Neural progenitor cell (in vitro differentiated cells): Measurements from ENCODE around the gene TRMT5. TPM values are rescaled to one million over a fixed set of nuclear protein-coding genes. Genes with fewer than 3 reads are reported as not detected.

Source experiments
- DNase-seq: peaks from one replicate; pipeline ENCODE4 v3.0.0-alpha.2; 2016; ENCODE audit warnings: low spot score
- H2AFZ ChIP-seq: fragments of 200-600 bp; sonication (generic); replicated peaks from 2 replicates; pipeline ENCODE4 v1.6.1; 2016; ENCODE audit warnings: antibody characterized with exemption
- H3F3A ChIP-seq: fragments of 200-600 bp; sonication (generic); 2 replicates; pipeline ENCODE4 v1.6.1; 2016; ENCODE audit warnings: antibody characterized with exemption, low read depth
- H3K27ac ChIP-seq: fragments of 200-600 bp; sonication (generic); 2 replicates; pipeline ENCODE4 v1.5.1; 2016; ENCODE audit warnings: mild to moderate bottlenecking
- H3K27me3 ChIP-seq: fragments of 200-600 bp; sonication (generic); 2 replicates; pipeline ENCODE4 v1.6.1; 2016; ENCODE audit warnings: mild to moderate bottlenecking, moderate library complexity
- H3K36me3 ChIP-seq: fragments of 200-600 bp; sonication (generic); 2 replicates; pipeline ENCODE4 v1.5.1; 2016
- H3K4me1 ChIP-seq: fragments of 200-600 bp; sonication (generic); 2 replicates; pipeline ENCODE4 v1.6.1; 2016; ENCODE audit warnings: mixed run types
- H3K4me2 ChIP-seq: fragments of 200-600 bp; sonication (generic); 2 replicates; pipeline ENCODE4 v1.6.1; 2016
- H3K4me3 ChIP-seq: fragments of 200-600 bp; sonication (generic); 2 replicates; pipeline ENCODE4 v1.5.1; 2016
- H3K79me2 ChIP-seq: fragments of 200-600 bp; sonication (generic); 2 replicates; pipeline ENCODE4 v1.6.1; 2016; ENCODE audit warnings: low read depth
- H3K9ac ChIP-seq: fragments of 200-600 bp; sonication (generic); 2 replicates; pipeline ENCODE4 v1.6.1; 2016
- H3K9me3 ChIP-seq: fragments of 200-600 bp; sonication (generic); 2 replicates; pipeline ENCODE4 v1.5.1; 2016; ENCODE audit warnings: low read depth
- H4K20me1 ChIP-seq: fragments of 200-600 bp; sonication (generic); 2 replicates; pipeline ENCODE4 v1.6.1; 2016; ENCODE audit warnings: low read depth
- H3K27ac Mint-ChIP-seq: 3 replicates; pipeline ENCODE4 v1.8.0; 2021; ENCODE audit warnings: mixed read lengths
- H3K27me3 Mint-ChIP-seq: 2 replicates; pipeline ENCODE4 v1.8.0; 2022; ENCODE audit warnings: low read depth, mild to moderate bottlenecking, inconsistent platforms, moderate library complexity, mixed read lengths; ENCODE audit not compliant: insufficient read depth
- H3K36me3 Mint-ChIP-seq: 3 replicates; pipeline ENCODE4 v1.8.0; 2021; ENCODE audit warnings: mixed read lengths
- H3K4me1 Mint-ChIP-seq: 3 replicates; pipeline ENCODE4 v1.8.0; 2021; ENCODE audit warnings: mixed read lengths
- H3K4me3 Mint-ChIP-seq: 3 replicates; pipeline ENCODE4 v1.8.0; 2021; ENCODE audit warnings: mild to moderate bottlenecking, moderate library complexity, mixed read lengths
- H3K9me3 Mint-ChIP-seq: 3 replicates; pipeline ENCODE4 v1.8.0; 2020; ENCODE audit warnings: mixed read lengths
- EZH2 ChIP-seq: fragments of 200-600 bp; sonication (generic); IDR thresholded peaks from 2 replicates; pipeline ENCODE4 v1.6.1; 2017; ENCODE audit warnings: antibody characterized with exemption, mild to moderate bottlenecking, moderate library complexity
- EZH2phosphoT487 ChIP-seq: fragments of 200-600 bp; sonication (generic); IDR thresholded peaks from 2 replicates; pipeline ENCODE4 v1.6.1; 2017; ENCODE audit warnings: antibody characterized with exemption
- total RNA-seq: library from RNA; depleted of rRNA; stranded (reverse); fragments of >200 nt; gene quantifications from 2 replicates; pipeline ENCODE4 v1.2.3, GENCODE V29; 2015; ENCODE audit warnings: low replicate concordance
- TF ChIP-seq, protein P1 (sequence below): fragments of 200-600 bp; sonication (generic); IDR thresholded peaks from 2 replicates; pipeline ENCODE4 v1.5.1; 2017; ENCODE audit warnings: antibody characterized with exemption, mild to moderate bottlenecking

TRMT5 gene
- total RNA-seq, 1 donor from 2014 or later: 25.7 TPM

- H3K9me3 Mint-ChIP-seq: peaks cover 3% of the 10 kb centered on the region
- H3K27ac Mint-ChIP-seq: no peak overlapping the region
- Histone ChIP-seq H2AFZ (no peak overlapping the region), H3K4me1 (peaks cover 9% of the 10 kb centered on the region), H3K4me3 (no peak overlapping the region), H3F3A (no peaks in the 10 kb centered on the region), H3K27me3 (no peaks in the 10 kb centered on the region), H3K4me2 (peak overlapping the region; percentile 3), H4K20me1 (no peaks in the 10 kb centered on the region), H3K9me3 (no peaks in the 10 kb centered on the region), H3K79me2 (no peaks in the 10 kb centered on the region), H3K36me3 (no peaks in the 10 kb centered on the region), H3K9ac (no peak overlapping the region), H3K27ac (no peak overlapping the region)
- peak; percentile 13 for DNase-seq
- no peak overlapping the region for H3K4me3 Mint-ChIP-seq
- H3K4me1 Mint-ChIP-seq: peaks cover 9% of the 10 kb centered on the region
- H3K27me3 Mint-ChIP-seq: no peaks in the 10 kb centered on the region
- TF ChIP-seq EZH2phosphoT487 (no peak), EZH2 (no peak)
- TF ChIP-seq, protein P1, sequence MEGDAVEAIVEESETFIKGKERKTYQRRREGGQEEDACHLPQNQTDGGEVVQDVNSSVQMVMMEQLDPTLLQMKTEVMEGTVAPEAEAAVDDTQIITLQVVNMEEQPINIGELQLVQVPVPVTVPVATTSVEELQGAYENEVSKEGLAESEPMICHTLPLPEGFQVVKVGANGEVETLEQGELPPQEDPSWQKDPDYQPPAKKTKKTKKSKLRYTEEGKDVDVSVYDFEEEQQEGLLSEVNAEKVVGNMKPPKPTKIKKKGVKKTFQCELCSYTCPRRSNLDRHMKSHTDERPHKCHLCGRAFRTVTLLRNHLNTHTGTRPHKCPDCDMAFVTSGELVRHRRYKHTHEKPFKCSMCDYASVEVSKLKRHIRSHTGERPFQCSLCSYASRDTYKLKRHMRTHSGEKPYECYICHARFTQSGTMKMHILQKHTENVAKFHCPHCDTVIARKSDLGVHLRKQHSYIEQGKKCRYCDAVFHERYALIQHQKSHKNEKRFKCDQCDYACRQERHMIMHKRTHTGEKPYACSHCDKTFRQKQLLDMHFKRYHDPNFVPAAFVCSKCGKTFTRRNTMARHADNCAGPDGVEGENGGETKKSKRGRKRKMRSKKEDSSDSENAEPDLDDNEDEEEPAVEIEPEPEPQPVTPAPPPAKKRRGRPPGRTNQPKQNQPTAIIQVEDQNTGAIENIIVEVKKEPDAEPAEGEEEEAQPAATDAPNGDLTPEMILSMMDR: no peak
- peaks cover 4% of the 10 kb centered on the region for H3K36me3 Mint-ChIP-seq
Measured at GRCh38 chr14:60944204-60944603, 36.7 kb downstream of the TRMT5 start.

DNA sequence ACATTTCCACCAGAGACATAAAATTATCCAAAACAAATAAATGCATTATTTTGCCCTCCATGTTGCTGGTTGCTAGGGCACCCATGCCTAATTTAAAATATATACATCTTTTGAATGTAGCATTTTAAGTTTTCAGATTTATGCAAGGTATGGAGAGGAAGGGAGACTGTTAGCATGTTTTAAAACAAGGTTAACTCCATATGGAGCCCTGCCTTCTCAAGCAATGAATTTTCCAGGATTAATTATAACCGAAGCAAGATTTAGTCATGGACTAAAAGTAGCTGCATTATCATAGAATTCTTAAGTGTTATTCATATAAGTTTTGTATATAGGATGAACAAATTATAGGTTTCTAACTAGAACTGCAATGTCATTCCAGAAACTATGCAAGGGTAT lies 37.2 kb downstream of the TRMT5 start:
- no peaks in the 10 kb centered on the region for H3K27me3 Mint-ChIP-seq
- Histone ChIP-seq H3K9ac (no peak overlapping the region), H3K27ac (no peak overlapping the region), H3K4me3 (no peak overlapping the region), H2AFZ (no peak overlapping the region), H3K4me1 (peaks cover 9% of the 10 kb centered on the region), H3K4me2 (no peak overlapping the region), H4K20me1 (no peaks in the 10 kb centered on the region), H3K9me3 (no peaks in the 10 kb centered on the region), H3K36me3 (no peaks in the 10 kb centered on the region), H3K27me3 (no peaks in the 10 kb centered on the region), H3F3A (no peaks in the 10 kb centered on the region), H3K79me2 (no peaks in the 10 kb centered on the region)
- peaks cover 3% of the 10 kb centered on the region for H3K9me3 Mint-ChIP-seq
- H3K4me3 Mint-ChIP-seq: no peak overlapping the region
- no peak overlapping the region for H3K27ac Mint-ChIP-seq
- H3K36me3 Mint-ChIP-seq: peaks cover 4% of the 10 kb centered on the region
- H3K4me1 Mint-ChIP-seq: peaks cover 9% of the 10 kb centered on the region
- TF ChIP-seq EZH2 (no peak), EZH2phosphoT487 (no peak)
- TF ChIP-seq, protein P1: no peak
- DNase-seq: no peak

DNA sequence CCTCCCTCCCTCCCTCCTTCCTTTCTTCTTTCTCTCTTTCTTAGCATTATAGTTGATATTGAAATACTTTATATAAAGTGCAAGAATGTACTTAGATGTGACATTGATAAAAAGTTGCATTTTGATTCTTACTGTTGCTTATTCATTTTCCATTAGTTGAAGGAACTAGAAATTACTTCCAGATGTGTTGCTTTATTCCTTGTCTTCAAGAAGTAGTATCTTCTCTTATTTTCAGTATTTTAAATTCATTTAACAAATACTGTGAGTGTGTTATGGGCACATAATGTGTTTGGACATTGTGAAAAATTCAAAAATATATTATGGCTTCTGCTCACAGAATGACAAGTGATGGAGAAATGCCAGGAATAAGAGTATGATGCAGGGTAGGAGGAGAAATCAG lies 45.6 kb downstream of the TRMT5 start:
- peaks cover 4% of the 10 kb centered on the region for H3F3A ChIP-seq
- Mint-ChIP-seq H3K9me3 (peaks cover 5% of the 10 kb centered on the region), H3K36me3 (no peaks in the 10 kb centered on the region), H3K27ac (no peak overlapping the region), H3K4me3 (no peak overlapping the region), H3K4me1 (peaks cover 5% of the 10 kb centered on the region), H3K27me3 (no peaks in the 10 kb centered on the region)
- no peaks in the 10 kb centered on the region for H3K27me3 ChIP-seq
- no peaks in the 10 kb centered on the region for H3K36me3 ChIP-seq
- H4K20me1 ChIP-seq: peaks cover 2% of the 10 kb centered on the region
- no peaks in the 10 kb centered on the region for H3K79me2 ChIP-seq
- no peaks in the 10 kb centered on the region for H3K9me3 ChIP-seq
- no peak overlapping the region for H3K4me3 ChIP-seq
- no peak overlapping the region for H3K27ac ChIP-seq
- TF ChIP-seq EZH2phosphoT487 (no peak), EZH2 (no peak)
- TF ChIP-seq, protein P1: no peak
- peaks cover 9% of the 10 kb centered on the region for H3K4me1 ChIP-seq
- H2AFZ ChIP-seq: no peak overlapping the region
- no peak overlapping the region for H3K9ac ChIP-seq
- H3K4me2 ChIP-seq: no peak overlapping the region
- no peak for DNase-seq
